HG03064 (cell line): ENCODE results near the gene CCNC.
A peak's percentile ranks its signal among the peaks of the same experiment; 100 is the strongest.
"Not testable (repeated sequence)": the region's sequence is repeated elsewhere in the genome, so short reads cannot be mapped to it uniquely, and the experiment has no call there.

Source experiments
- ATAC-seq: cut with Tn5 transposase; IDR thresholded peaks from one replicate; pipeline ENCODE4 v1.9.1; 2021; ENCODE audit warnings: low read depth; ENCODE audit not compliant: unreplicated experiment

CCNC gene

GRCh38 chr6:99603421-99604165 lies 35.1 kb upstream of the CCNC start:
- ATAC-seq: no peak

- ATAC-seq: no peak
Measured at GRCh38 chr6:99602520-99603420, 34.3 kb upstream of the CCNC start.

- not testable (repeated sequence) for ATAC-seq
Measured at GRCh38 chr6:99594696-99595095, 26.2 kb upstream of the CCNC start.

- ATAC-seq: no peak
Measured at GRCh38 chr6:99592900-99593299, 24.4 kb upstream of the CCNC start.

- ATAC-seq: no peak
Measured at GRCh38 chr6:99591673-99592364, 23.4 kb upstream of the CCNC start.

- ATAC-seq: no peak
Measured at GRCh38 chr6:99590728-99591672, 22.5 kb upstream of the CCNC start.

GRCh38 chr6:99589907-99590493 lies 21.5 kb upstream of the CCNC start:
- no peak for ATAC-seq

- ATAC-seq: no peak
Measured at GRCh38 chr6:99589290-99589672, 20.8 kb upstream of the CCNC start.

- ATAC-seq: peak; percentile 97
Measured at GRCh38 chr6:99588618-99589289, 20.3 kb upstream of the CCNC start.

- ATAC-seq: no peak
Measured at GRCh38 chr6:99587792-99588191, 19.3 kb upstream of the CCNC start.

GRCh38 chr6:99579781-99580180 lies 11.3 kb upstream of the CCNC start:
- ATAC-seq: no peak

- no peak for ATAC-seq
Measured at GRCh38 chr6:99575544-99576227, 7.2 kb upstream of the CCNC start.

- ATAC-seq: no peak
Measured at GRCh38 chr6:99573980-99574617, 5.6 kb upstream of the CCNC start.

GRCh38 chr6:99563056-99563723 lies 5.3 kb downstream of the CCNC start:
- ATAC-seq: no peak

- no peak for ATAC-seq
Measured at GRCh38 chr6:99560668-99561067, 7.8 kb downstream of the CCNC start.

GRCh38 chr6:99559057-99559456 lies 9.4 kb downstream of the CCNC start:
- no peak for ATAC-seq

- ATAC-seq: no peak
Measured at GRCh38 chr6:99553888-99554287, 14.6 kb downstream of the CCNC start.
